ENCODE data around the gene PPP2R3A.

GRCh38 chr3:135991621-135992020 lies 26.1 kb downstream of the PPP2R3A start:
- no peak for TF ChIP-seq RXRA (CRISPR knock-in tag; IDR thresholded peaks at IDR 0.05)
- no peak for TF ChIP-seq ZFX (CRISPR knock-in tag; IDR thresholded peaks at IDR 0.05; ENCODE audit: low read depth)
- no peak for TF ChIP-seq ZNF143 (CRISPR knock-in tag; IDR thresholded peaks at IDR 0.05)
- no peak for TF ChIP-seq PHB2 (IDR thresholded peaks at IDR 0.05; ENCODE audit: partially characterized antibody)
- TF ChIP-seq BATF2 (CRISPR knock-in tag; IDR thresholded peaks at IDR 0.05): no peak
- TF ChIP-seq ZNF691 (CRISPR knock-in tag; IDR thresholded peaks at IDR 0.05; ENCODE audit: borderline replicate concordance, low read depth): no peak
- no peak for TF ChIP-seq ZNF317 (CRISPR knock-in tag; IDR thresholded peaks at IDR 0.05)
- no peak for TF ChIP-seq ZNF780A (CRISPR knock-in tag; IDR thresholded peaks at IDR 0.05)
- TF ChIP-seq RXRB (CRISPR knock-in tag; IDR thresholded peaks at IDR 0.05; ENCODE audit: borderline replicate concordance): no peak
- TF ChIP-seq, protein P1, sequence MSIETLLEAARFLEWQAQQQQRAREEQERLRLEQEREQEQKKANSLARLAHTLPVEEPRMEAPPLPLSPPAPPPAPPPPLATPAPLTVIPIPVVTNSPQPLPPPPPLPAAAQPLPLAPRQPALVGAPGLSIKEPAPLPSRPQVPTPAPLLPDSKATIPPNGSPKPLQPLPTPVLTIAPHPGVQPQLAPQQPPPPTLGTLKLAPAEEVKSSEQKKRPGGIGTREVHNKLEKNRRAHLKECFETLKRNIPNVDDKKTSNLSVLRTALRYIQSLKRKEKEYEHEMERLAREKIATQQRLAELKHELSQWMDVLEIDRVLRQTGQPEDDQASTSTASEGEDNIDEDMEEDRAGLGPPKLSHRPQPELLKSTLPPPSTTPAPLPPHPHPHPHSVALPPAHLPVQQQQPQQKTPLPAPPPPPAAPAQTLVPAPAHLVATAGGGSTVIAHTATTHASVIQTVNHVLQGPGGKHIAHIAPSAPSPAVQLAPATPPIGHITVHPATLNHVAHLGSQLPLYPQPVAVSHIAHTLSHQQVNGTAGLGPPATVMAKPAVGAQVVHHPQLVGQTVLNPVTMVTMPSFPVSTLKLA (IDR thresholded peaks at IDR 0.05): no peak
- TF ChIP-seq, protein P2, sequence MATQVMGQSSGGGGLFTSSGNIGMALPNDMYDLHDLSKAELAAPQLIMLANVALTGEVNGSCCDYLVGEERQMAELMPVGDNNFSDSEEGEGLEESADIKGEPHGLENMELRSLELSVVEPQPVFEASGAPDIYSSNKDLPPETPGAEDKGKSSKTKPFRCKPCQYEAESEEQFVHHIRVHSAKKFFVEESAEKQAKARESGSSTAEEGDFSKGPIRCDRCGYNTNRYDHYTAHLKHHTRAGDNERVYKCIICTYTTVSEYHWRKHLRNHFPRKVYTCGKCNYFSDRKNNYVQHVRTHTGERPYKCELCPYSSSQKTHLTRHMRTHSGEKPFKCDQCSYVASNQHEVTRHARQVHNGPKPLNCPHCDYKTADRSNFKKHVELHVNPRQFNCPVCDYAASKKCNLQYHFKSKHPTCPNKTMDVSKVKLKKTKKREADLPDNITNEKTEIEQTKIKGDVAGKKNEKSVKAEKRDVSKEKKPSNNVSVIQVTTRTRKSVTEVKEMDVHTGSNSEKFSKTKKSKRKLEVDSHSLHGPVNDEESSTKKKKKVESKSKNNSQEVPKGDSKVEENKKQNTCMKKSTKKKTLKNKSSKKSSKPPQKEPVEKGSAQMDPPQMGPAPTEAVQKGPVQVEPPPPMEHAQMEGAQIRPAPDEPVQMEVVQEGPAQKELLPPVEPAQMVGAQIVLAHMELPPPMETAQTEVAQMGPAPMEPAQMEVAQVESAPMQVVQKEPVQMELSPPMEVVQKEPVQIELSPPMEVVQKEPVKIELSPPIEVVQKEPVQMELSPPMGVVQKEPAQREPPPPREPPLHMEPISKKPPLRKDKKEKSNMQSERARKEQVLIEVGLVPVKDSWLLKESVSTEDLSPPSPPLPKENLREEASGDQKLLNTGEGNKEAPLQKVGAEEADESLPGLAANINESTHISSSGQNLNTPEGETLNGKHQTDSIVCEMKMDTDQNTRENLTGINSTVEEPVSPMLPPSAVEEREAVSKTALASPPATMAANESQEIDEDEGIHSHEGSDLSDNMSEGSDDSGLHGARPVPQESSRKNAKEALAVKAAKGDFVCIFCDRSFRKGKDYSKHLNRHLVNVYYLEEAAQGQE (IDR thresholded peaks at IDR 0.05; ENCODE audit: borderline replicate concordance in 1 of 2, low read depth in 1 of 2, low read length in 2 of 2): no peak
- no peak for TF ChIP-seq TEAD3 (CRISPR knock-in tag; optimal IDR thresholded peaks at IDR 0.05; ENCODE audit: borderline replicate concordance)

Measured in HepG2 (cell line).